HFF-Myc (cell line): ENCODE data around the gene NOSTRIN.

ENCODE experiments used
- DNase-seq: peaks from one replicate; pipeline ENCODE4 v3.0.0-alpha.2; 2011; ENCODE audit warnings: low read depth; ENCODE audit errors: extremely low read depth
- H3K4me3 ChIP-seq: replicated peaks from 2 replicates; pipeline ENCODE4 v1.5.1; 2011; ENCODE audit warnings: low read depth, mild to moderate bottlenecking, control low read depth, low read length
- CTCF ChIP-seq: IDR thresholded peaks from 2 replicates; pipeline ENCODE4 v1.5.1; 2012; ENCODE audit warnings: mild to moderate bottlenecking, low read depth, low read length, control low read depth; ENCODE audit errors: missing control alignments

Gene NOSTRIN

GRCh38 chr2:168831662-168832061 is 29.2 kb downstream of the NOSTRIN start:
- no peak for TF ChIP-seq CTCF
- no peak overlapping the region for H3K4me3 ChIP-seq
- no peak for DNase-seq

- no peak for DNase-seq
- no peak for TF ChIP-seq CTCF
- H3K4me3 ChIP-seq, result no peak overlapping the region
Observed at GRCh38 chr2:168835969-168836368, 33.5 kb downstream of the NOSTRIN start.

GRCh38 chr2:168841445-168841844 is 39.0 kb downstream of the NOSTRIN start:
- no peak overlapping the region for H3K4me3 ChIP-seq
- DNase-seq, result no peak
- TF ChIP-seq CTCF, result no peak

GRCh38 chr2:168843253-168843652 is 40.8 kb downstream of the NOSTRIN start:
- TF ChIP-seq CTCF, result no peak
- no peak for DNase-seq
- no peak overlapping the region for H3K4me3 ChIP-seq

- DNase-seq, result no peak
- no peak overlapping the region for H3K4me3 ChIP-seq
- TF ChIP-seq CTCF, result no peak
Observed at GRCh38 chr2:168848225-168848624, 45.8 kb downstream of the NOSTRIN start.

GRCh38 chr2:168849610-168850009 is 47.2 kb downstream of the NOSTRIN start:
- DNase-seq, result peak; percentile 17
- H3K4me3 ChIP-seq, result no peak overlapping the region
- peak; percentile 35 for TF ChIP-seq CTCF

- no peak for TF ChIP-seq CTCF
- DNase-seq, result no peak
- H3K4me3 ChIP-seq, result no peak overlapping the region
Observed at GRCh38 chr2:168850846-168851245, 48.4 kb downstream of the NOSTRIN start.
